NB4 (cell line): ENCODE data around the gene ARHGEF38.

Source experiments
- DNase-seq: peaks from one replicate; pipeline ENCODE4 v3.0.0; 2010; ENCODE audit warnings: low read depth
- H3K4me3 ChIP-seq: one replicate; pipeline ENCODE4 v1.5.1; 2011; ENCODE audit warnings: mild to moderate bottlenecking, low read depth, low read length, moderate library complexity
- CTCF ChIP-seq: IDR thresholded peaks from one replicate; pipeline ENCODE4 v1.5.1; 2012; ENCODE audit warnings: low read depth, low read length
- MAX ChIP-seq: IDR thresholded peaks from 2 replicates; pipeline ENCODE4 v1.6.1; 2011; ENCODE audit warnings: low read depth, low read length
- MYC ChIP-seq: IDR thresholded peaks from 2 replicates; pipeline ENCODE4 v1.6.1; 2011; ENCODE audit warnings: low read depth, low read length
- POLR2A ChIP-seq: IDR thresholded peaks from 2 replicates; pipeline ENCODE4 v1.6.1; 2011; ENCODE audit warnings: mild to moderate bottlenecking; ENCODE audit not compliant: insufficient read length; ENCODE audit errors: extremely low read depth

The ARHGEF38 gene

GRCh38 chr4:105625214-105625613 lies 72.8 kb downstream of the ARHGEF38 start:
- H3K4me3 ChIP-seq: no peak overlapping the region
- TF ChIP-seq MAX: no peak
- TF ChIP-seq POLR2A: no peak
- no peak for TF ChIP-seq CTCF
- no peak for TF ChIP-seq MYC
- DNase-seq: no peak

- TF ChIP-seq CTCF: no peak
- no peak for TF ChIP-seq POLR2A
- TF ChIP-seq MAX: no peak
- no peak for TF ChIP-seq MYC
- no peak for DNase-seq
Measured at GRCh38 chr4:105626846-105627245, 74.4 kb downstream of the ARHGEF38 start.

GRCh38 chr4:105627620-105628019 lies 75.2 kb downstream of the ARHGEF38 start:
- no peak for TF ChIP-seq POLR2A
- TF ChIP-seq MYC: no peak
- TF ChIP-seq MAX: no peak
- TF ChIP-seq CTCF: no peak
- H3K4me3 ChIP-seq: no peak overlapping the region
- DNase-seq: no peak

More at GRCh38 chr4:105626846-105627245, 74.4 kb downstream of the ARHGEF38 start:
- no peak overlapping the region for H3K4me3 ChIP-seq

- no peak overlapping the region for H3K4me3 ChIP-seq
- no peak for DNase-seq
- no peak for TF ChIP-seq POLR2A
- TF ChIP-seq MAX: no peak
- TF ChIP-seq CTCF: no peak
- TF ChIP-seq MYC: no peak
Measured at GRCh38 chr4:105630670-105631655, 78.5 kb downstream of the ARHGEF38 start.

GRCh38 chr4:105631818-105632400 lies 79.5 kb downstream of the ARHGEF38 start:
- TF ChIP-seq POLR2A: no peak
- no peak for TF ChIP-seq MAX
- TF ChIP-seq CTCF: no peak
- TF ChIP-seq MYC: no peak

More at GRCh38 chr4:105631818-105632400, 79.5 kb downstream of the ARHGEF38 start:
- no peak overlapping the region for H3K4me3 ChIP-seq
- DNase-seq: no peak
